Middle frontal gyrus (tissue), 1 donor: ENCODE measurements around the gene PRKN.

Experiments used
- DNase-seq: peaks from one replicate; pipeline ENCODE4 v3.0.0-alpha.2; 2015; ENCODE audit warnings: low spot score; ENCODE audit errors: extremely low spot score

PRKN gene

DNA sequence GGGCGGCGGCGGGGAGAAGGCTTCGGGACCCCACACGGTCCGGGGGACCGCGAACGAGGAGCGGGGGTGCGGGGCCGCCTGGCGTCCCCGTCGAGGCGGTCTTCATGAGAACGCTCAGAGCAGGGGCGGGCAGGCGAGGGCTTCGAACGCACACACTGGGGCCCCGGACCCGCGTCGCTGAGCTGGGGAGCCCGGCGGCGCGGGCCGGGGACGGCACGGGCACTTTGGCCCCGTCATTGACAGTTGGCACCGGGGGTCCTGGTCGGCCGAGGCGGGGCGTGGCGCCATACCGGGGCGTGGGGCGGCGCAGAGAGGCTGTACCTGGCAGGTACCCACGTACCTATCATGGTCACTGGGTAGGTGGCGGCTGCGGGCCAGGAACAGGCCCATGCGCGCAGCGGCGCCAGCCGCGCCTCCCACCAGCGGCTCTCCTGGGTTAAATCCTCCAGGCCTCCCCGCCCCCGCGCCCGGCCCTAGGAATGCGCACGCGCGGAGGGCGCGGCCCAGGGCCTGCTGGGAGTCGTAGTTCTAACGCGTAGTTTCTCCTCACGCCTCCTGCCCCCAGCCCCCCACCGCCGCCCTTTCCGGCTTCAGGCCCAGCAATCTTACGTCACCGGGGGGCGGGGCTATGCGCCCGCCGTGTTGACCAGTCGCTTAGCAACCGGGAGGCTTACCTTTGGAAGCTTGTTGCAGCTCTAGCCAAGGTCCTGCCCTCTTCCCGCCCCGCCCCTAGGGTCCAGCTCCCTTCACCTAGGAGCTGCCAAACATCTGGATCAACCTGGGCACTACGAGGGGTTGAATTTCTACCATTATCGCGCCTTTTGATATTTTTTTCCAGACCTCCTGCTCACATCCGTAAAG, at the start of gene PRKN, which contains the start of gene PACRG:
TSS of gene PRKN (minus strand) at position 445 of the 861 bp plus-strand sequence.
TSS of gene PACRG (plus strand) at position 653 of the 861 bp plus-strand sequence.
- peak; percentile 96 for DNase-seq

DNA sequence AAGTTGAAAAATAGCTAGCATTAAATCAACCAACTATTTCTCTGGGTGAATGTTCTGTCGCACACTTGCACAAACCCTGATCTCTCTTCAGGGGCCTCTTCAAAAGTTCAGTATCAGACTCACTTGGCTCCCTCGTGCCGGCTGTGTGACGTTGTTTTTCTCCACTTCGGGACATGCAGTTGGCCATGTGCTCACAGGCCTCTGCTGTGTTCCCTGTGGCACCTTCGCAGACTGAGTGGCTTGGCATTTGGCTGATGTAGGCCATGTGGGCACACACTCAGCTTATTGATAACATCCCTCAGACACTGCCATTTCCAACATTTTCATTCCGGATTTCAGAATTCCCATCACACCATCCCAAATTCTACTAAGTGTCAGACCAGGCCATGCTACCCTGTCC, 49.5 kb upstream of the PRKN start:
- no peak for DNase-seq

DNA sequence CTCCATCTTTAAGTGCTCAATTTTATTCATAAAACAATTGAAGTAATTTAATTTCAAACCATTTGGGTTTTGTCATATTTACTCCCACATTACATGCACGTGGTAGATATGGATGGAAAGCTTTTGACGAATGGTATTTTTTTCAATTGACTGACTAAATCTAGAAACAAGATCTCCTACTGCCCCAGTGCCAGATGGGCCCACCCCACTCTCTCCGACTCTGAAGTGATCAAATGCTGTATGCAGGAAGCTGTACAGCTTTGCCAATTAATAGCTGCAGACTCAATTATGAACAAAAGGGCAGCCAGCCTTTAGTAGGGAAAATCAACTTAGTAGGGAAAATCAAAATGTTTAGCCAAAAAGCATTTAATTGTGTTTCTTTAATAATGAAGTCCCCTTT, 46.4 kb upstream of the PRKN start:
- no peak for DNase-seq

GRCh38 chr6:162772466-162772865, 44.9 kb upstream of the PRKN start:
- no peak for DNase-seq

- DNase-seq, result no peak
These were observed 43.4 kb upstream of the PRKN start for GRCh38 chr6:162770955-162771354.

- DNase-seq, result no peak
These were observed 42.6 kb upstream of the PRKN start for GRCh38 chr6:162770136-162770535.

GRCh38 chr6:162753775-162754174, 26.2 kb upstream of the PRKN start:
- no peak for DNase-seq

- DNase-seq, result no peak
These were observed 23.8 kb upstream of the PRKN start for GRCh38 chr6:162751211-162751859.

DNA sequence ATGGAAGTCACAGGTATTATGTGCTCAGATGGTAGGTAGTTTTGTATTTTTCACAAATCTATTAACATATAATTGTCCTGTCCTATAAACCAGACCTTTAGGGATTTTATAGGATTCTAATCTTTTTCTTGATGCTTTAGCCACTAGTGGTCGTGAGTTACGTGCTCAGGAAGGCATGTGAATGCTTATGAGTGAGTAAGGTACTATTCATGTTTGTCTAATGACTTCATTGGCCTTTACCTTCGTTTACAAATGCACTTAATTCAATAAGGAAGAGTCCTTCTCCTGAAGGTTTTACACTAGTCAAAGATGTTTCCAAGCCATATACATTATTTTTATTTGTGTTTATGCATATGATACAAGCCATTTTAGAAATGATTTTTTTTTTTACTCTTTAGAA, 23.2 kb upstream of the PRKN start:
- DNase-seq, result no peak

DNA sequence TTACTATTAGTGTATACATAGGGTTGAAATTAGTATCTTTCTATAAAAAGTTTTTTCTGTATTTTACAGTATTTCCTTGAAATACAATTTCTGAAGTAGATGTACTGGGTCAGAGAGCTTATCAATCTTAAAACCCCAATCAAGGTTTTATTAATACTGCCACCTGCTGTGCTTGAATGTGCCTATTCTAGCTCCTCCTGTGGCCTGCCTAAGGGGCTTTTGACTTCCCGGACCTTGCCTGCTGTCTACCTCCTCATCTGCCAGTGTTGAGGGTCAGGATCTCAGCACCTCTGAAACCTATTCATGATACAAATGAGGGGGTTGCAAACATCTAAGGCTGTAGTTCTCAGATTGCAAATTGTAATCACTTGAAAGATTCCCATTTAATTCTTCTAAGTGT, 9.4 kb upstream of the PRKN start:
- no peak for DNase-seq

- no peak for DNase-seq
These were observed 5.9 kb upstream of the PRKN start for GRCh38 chr6:162733489-162733888.

- DNase-seq, result no peak
These were observed 2.9 kb upstream of the PRKN start for GRCh38 chr6:162730502-162730901.

DNA sequence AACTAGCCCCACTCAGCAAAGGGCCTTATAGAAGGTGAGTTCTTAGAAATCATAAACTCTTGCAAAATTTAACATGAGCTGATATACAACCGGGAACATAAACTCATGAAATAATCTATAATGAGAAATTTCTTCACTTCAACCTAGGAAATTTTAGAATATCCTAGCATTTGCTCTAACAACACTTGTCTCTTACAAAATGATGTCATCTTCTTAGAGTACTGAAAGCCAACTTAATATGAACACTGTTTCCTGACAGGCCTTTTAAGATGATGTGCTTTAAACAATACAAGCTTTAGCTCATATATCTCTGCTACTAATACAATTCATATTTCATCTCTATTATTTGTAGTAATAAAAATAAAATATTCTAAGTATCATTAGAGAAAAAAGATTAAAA, 1.1 kb upstream of the PRKN start:
- no peak for DNase-seq

DNA sequence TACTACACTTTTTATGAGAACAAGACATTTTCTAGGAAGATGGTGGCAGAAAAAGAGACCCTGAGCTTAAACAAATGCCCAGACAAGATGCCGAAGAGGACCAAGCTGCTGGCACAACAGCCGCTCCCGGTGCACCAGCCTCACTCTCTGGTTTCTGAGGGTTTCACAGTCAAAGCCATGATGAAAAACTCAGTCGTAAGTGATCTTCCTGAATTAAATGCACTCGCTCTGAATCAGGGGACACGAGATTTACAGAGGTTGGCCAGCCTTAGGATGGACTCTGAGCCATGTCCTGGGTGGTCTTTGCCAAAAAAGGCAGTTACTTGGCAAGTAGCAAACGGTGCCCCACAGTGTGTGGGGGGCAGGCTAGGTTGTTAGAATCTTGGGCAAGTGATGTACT, 631 bp upstream of the PRKN start:
- DNase-seq, result no peak

GRCh38 chr6:162726947-162727321, 632 bp downstream of the PRKN start:
- DNase-seq, result no peak

- no peak for DNase-seq
These were observed 4.9 kb downstream of the PRKN start for GRCh38 chr6:162722633-162723032.

DNA sequence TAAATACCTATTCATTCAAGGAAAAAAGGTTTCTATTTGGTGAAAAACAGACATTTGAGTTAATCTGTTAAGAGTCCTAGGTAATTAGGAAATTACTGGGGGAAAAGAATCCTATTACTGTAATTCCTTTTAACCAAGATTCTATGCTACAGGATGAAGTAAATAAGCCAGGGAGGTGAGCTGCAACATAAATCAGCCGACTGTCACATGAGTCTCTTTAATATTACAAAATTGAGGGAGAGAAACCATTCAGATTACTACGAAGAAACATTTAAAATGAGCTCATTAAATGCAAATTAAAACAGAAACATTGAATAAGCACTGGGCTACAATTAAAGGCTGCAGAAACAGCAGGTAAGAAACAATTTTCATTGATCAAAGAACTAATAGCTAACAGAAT, 5.3 kb downstream of the PRKN start:
- no peak for DNase-seq

DNA sequence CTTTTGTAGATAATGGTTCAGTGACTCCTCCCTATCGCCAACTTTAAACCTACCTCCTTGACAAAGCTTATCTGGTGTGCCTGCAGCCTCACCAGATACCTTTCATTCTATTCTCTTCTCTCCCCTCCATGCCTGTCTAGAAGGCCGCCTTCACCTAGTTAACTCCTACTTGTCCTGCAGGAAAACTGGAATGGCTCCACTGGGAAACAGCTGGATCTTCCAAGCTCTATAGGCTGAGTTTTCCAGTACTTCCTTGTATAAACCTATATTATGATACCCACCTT, 6.2 kb downstream of the PRKN start:
- DNase-seq, result no peak

- DNase-seq, result no peak
These were observed 8.0 kb downstream of the PRKN start for GRCh38 chr6:162719528-162719927.

DNA sequence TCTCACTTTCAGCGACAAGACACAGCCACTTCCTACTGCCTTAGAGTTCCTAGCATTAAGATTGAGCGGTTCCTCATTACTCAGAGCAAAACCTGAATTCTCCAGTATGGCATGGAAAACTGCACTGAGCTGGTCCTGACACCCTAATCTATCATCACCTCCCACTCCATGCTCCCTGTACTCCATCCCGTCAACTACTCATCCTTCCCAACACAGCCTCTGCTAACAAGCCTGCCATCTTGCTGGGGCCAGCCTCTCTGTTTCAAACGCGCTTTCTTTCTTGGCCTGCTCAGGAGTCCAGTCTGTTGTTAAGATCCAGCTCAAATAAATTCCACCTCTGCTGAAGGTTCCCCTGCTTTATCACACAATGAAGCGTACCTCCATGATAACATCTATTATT, 12.0 kb downstream of the PRKN start:
- DNase-seq, result no peak

DNA sequence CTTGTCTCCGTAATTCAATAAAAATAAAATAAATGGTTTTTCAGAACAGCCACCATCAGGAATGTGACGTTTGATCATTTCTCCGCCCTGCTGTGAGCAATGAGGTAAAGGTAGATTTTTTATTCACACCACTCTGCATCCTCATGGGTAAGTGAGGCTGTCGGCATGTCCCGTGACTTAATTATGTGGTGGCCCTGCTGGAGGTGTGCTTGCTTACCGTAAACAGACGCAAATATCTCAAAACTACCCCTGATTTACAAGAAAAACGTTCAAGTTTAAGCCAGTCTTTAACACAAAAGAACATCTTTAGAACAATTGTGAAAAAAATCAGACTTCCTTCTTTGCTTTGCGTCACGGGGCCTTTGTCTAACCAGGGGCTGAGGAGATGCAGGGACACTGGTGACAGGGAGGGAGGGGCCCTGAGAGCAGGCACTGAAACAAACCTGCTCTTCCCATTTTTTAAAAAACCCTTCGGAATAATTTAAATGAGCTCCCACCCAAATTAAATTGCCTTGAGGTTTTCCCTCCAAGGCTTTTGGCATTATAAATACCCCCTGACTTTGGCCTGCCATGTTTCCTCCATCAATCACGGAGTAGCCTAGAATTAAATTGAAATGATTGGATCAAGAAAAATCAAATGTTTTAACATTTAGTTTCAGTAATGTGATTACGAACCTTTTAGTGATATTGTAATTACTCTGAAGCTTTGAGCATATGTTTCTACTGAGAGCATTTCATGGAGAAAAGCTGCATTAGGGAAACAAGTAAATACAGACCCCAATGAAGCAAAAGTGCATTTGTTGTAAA, 13.4 kb downstream of the PRKN start:
- DNase-seq, result no peak

DNA sequence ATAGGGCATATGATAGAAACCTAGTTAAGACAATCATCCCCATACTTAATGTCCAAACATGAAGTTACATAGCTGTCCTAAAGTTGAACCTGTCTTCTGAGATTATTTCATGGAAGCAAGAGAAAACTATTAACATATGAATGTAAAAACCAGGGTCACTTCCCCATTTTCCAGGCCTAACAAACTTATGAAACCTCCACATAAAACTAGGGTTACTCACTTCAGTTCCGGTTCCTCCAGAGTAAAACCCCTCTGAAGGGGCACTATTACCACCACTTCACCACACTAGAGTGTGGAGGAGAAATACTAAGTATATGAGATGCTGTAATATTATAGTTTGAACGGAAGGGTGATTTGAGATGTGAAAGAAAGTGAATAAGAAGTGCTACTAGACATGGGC, 14.9 kb downstream of the PRKN start:
- DNase-seq, result no peak
